GM18505 (cell line): ENCODE measurements around the gene UGP2.

Source experiments
- ATAC-seq: cut with Tn5 transposase; IDR thresholded peaks from one replicate; pipeline ENCODE4 v1.9.1; 2021; ENCODE audit not compliant: unreplicated experiment
- POLR2A ChIP-seq: IDR thresholded peaks from 4 replicates; pipeline ENCODE4 v1.6.1; 2011; ENCODE audit warnings: borderline replicate concordance; ENCODE audit not compliant: insufficient read depth, insufficient read length; ENCODE audit errors: extremely low read depth

Gene UGP2

DNA sequence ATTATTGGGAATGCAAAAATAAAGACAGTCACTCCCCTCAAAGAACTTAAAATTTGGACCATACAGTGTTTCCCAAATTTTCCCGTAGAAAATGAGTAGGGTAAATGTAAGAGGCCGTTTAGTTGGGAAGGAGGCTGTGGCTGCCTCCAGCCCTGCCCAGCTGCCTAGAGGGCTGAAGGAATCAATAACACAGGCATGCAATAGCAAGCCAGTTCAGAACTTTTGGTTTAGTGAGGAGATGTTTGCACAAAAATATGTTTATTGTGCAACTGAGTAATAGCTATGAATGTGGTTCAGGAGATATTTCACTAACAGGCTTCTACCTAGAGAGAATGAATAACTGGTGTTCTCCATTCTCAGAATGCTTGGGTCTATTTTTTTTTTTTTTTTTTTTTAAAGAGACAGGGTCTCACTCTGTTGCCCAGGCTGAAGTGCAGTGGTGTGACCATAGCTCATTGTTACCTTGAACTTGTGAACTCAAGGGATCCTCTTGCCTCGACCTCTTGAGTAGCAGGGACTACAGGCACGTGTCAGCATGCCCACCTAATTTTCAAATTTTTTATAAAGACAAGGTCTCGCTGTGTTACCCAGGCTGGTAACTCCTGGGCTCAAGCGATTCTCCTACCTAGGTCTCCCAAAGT, 23.6 kb downstream of the UGP2 start:
- no peak for ATAC-seq
- no peak for TF ChIP-seq POLR2A

DNA sequence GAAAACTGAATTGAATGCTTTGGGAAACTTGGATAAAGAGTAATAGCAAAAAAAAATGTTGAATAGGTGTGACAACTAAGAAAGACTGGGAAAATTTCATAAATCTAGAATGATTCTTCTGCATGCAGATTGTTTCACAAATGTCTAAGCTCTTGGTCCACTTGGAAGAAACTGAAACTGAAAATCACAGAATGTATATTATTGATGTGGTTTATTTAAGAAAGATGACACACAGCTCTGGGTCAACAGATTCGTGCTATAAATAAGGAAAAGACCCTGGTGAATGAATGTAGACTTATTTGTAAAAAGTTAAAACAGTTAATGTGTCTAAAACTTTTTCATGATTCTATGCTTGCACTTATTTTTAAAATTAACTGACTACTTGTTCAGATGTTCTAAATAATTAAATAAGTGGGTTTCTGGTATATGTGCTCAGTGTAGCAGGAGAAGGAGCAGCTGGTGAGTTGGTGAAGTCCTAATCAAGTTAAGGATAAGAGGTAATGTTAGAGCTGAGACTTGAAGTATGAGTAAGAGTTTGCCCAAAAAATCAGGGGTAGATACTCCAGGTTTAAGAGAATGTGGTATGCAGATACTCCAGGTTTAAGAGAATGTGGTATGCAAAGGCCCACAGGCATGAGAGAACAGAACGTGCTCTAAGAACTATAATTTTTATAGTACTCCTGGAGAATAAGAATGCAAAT, 24.5 kb downstream of the UGP2 start:
- ATAC-seq: no peak
- TF ChIP-seq POLR2A: no peak

DNA sequence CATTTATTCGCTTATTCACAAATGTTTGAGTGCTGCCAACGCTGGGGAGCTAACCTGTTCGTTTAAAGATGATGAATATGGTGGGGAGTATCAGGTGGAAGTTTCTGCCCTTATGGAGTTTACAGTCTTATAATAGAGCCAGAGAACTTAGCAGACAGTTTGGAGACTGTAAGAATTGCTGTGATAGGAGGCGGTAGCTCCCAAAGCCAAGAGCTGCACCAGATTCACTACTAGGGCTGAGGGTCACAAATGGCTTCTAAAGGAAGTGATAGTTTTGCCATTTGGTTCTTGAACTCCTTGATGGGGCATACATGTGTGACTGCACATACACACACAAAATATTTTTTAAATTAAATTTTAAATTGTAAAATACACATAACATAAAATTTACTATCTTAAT, 29.0 kb downstream of the UGP2 start:
- ATAC-seq: no peak
- no peak for TF ChIP-seq POLR2A

DNA sequence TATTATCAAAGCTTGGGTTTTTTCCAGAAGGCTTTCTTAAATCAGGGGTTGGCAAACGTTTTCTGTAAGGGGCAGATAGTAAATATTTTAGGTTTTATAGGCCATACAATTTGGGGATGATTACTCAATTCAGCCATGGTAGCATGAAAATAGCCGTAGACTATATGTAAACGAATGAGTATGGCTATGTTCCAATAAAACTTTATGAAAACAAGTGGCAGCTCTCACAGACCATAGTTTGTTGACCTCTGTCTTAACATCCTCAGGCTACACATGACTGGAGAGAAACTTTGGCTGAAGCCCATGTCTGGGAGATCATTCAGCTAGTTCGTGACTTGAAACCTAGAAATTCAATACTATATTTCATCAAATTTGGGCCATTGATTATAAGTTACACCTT, 30.2 kb downstream of the UGP2 start:
- ATAC-seq: no peak
- TF ChIP-seq POLR2A: no peak

DNA sequence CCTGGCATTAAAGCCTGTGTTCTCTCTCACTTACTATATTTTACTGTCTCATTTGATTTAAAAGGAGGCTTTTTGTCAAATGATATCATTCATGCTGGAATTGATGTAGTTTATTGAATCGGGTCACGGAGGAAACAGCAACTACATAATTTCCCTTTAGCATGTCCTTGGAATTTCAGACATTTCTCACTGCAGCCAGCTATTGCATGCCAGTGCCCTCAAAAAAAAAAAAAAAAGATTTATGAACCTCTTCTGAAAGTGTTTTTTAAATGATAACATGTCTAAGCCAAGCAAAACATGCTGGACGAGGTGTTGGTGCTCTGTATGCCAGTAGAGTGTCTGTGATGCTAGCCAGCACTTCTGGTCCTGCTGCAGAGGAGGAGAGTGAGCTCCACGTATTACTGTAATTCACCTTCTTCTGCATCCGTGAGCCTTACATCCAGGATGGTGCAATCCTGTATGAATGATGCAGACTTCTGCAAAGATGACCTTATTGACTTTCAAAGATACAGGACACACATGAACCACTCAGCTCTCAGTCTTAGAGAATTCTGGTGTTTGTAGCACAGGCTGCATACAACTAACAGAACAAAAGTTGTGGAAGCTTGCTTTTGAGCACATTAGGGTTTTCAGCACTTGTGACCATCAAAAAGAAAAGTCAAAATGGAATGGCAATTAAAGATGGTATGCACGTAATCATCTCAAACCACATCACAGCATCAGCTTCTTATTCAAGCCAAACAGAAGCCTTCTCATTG, 31.1 kb downstream of the UGP2 start:
- TF ChIP-seq POLR2A: no peak
- ATAC-seq: no peak

DNA sequence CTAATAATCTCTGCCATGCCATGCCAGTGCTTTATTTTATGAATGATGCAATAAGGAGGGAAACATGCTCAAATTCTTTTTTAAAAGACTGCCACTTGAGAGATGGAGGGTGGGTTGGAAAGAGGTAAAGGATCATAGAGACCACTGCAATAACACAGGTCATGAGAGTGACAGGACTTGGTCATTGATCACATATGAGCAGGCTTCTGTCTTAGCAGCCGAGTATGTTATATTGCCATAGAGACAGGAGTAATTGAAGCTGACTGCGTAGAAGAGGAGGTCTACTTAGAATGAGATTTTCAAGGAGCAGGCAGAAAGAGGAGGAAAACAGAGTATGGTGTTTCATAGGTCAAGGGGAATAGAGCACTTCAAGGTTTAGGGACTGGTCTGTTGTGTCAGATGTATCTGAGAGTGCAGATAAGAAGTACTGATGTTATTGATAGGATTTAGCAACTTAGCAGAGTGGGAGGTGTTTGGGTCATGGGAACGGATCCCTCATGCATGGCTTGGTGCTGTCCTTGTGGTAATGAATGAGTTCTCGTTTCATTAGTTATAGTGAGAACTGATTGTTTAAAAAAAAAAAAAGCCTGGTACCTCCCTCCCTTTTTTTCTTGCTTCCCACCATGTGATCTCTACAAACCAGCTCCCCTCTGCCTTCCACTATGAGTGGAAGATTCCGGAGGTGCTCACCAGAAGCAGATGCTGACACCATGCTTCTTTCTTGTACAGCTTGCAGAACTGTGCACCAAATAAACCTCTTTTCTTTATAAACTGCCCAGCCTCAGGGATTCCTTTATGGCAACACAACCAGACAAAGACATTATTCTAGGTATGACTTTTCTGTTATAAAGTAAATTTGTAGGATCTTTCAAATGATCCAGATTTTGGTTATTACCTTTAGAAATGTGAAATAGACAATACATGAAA, 32.8 kb downstream of the UGP2 start:
- no peak for TF ChIP-seq POLR2A
- ATAC-seq: no peak

DNA sequence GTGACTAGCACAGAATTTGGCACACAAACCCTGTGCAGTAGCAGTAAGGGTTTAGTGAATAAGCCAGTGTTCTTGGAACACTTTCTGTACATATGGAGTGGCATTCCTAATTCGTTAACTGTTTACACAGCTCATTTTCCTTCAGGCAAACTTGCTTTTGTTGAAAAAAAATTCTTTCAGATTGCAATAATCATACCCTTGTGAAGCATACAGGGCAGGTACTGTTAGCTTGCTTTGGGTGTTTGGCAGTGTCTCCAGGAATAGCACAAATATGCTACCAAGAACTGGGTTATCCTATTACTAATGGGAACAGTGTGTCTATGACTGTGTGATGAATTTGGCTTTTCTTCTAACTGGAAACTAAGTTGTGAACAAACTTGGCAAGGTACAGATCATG, 33.4 kb downstream of the UGP2 start:
- TF ChIP-seq POLR2A: no peak
- ATAC-seq: no peak

DNA sequence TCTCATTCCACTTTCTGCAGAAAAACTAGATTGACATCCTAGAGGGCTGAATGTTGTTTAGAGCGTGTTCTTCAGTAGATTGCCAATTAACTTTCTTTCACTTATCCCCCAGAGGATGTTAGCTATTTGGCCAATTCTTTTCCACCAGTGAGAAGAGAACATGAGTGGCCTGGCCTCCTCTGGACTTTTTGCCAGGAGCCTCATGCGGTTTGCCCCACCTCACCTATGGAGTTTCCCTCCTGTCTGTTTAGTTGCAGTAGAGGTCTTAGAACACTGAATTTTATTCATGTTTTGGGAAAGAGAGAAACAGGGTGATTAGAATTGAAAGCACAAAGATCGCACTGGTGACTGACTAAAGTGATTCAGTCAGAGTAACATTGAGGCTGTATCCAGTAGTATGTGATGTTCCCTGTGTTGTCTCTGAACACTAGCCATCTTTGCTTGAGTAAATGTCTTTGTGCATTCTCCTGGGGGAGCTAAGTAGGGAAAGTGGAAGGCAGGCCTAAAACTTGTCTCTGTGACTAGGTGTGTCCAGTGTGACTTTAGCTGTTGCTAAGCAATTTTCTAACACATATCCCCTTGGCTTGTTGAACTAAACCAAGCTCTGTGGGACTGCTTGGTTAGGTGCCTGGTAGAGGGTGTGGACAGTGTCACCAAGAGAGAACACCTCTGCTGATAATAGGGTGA, 34.0 kb downstream of the UGP2 start:
- no peak for ATAC-seq

DNA sequence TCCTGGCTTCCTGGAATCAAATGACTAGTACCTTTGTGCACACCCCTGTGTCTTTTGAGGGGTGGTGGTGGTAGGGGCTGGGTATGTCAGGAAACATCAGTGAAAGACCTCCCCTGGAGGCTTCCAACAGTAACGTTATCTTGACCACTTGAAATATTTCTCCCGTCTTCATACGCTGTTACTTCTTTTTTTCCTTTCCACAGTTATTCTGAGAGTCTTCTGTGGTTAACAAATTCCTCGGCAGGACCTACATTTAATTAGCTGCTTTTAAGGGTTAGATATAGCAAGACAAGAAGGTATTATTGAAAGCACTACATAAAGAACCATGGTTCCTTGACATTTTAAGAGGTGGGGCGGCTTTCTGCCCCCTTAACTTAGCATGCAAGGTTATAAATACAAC, 34.6 kb downstream of the UGP2 start:
- no peak for ATAC-seq
- no peak for TF ChIP-seq POLR2A

More for the DNA sequence above, 34.0 kb downstream of the UGP2 start:
- TF ChIP-seq POLR2A: no peak

DNA sequence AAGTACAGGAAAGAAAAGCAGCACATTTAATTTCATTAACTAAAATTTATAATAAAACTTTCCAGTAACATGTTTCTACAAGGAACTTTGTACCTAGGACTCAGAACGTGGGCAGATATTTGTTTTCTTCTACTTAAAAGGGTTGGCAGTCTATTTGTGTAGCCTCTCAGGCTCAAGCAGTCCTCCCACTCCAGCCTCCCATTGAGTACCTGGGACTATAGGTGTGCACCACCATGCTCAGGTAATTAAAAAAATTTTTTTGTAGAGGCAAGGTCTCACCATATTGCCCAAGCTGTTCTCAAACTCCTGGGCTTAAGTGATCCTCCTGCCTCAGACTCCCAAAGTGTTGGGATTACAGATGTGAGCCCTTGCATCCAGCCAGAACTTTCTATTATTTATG, 36.8 kb downstream of the UGP2 start:
- no peak for ATAC-seq
- TF ChIP-seq POLR2A: no peak

DNA sequence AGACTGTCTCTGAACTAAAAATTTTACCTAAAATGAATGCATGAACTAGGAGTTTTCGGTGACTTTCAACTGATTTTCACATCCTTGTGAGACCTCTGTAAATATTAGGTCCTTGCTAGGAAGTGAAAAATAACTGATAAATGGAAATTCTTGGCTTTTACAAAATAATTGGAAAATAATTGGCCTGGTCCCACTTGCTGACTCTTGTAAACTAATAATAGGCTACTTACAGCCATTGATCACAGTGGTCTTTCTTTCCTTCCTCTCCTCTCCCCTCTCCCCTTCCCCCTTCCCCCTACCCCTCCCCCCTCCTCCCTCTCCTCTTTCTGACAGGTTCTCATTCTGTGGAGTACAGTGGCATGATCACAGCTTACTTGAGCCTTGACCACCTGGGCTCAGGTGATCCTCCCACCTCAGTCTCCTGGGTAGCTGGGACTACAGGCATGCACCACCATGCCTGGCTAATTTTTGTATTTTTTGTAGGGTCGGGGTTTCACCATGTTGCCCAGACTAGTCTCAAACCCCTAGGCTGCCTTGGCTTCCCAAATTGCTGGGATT, 38.3 kb downstream of the UGP2 start:
- no peak for ATAC-seq
- TF ChIP-seq POLR2A: no peak

DNA sequence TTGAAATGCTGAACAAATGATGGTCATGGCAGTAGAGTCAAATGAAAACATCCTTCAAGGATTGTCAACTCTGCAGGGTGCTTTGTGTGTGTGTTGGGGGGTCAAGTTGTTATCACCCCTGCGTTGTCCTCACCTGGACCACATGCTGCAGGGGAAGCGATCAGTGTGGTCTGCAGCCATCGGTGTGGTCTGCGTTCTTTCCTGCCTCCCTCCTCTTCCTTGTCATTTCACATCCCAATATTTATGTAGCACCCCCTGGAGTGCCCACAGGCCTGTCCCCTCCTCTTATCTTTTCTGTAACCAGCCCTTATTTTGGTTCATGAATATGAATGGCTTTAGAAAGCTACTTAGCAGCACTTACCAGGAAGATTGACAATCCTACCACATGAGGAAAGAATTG, 38.9 kb downstream of the UGP2 start:
- ATAC-seq: no peak
- TF ChIP-seq POLR2A: no peak
